Liver (tissue), 9 donors: Measurements from ENCODE around the gene KTN1. TPM values are rescaled to one million over a fixed set of nuclear protein-coding genes. Genes with fewer than 3 reads are reported as not detected.

ENCODE experiments used
- DNase-seq: peaks from one replicate; pipeline ENCODE4 v3.0.0-alpha.2; 2017; ENCODE audit warnings: low spot score
- H3K27ac ChIP-seq, 2 donors: one replicate each; pipeline ENCODE4 v1.7.0; 2013; ENCODE audit warnings: inconsistent platforms in 2 of 2, low read length in 2 of 2, control low read depth in 1 of 2, low read depth in 1 of 2, mild to moderate bottlenecking in 1 of 2
- H3K27me3 ChIP-seq, 4 donors: one replicate each; pipeline versions ENCODE4 v1.6.1 to v1.7.0; 2013; ENCODE audit warnings: low read length in 3 of 4, inconsistent platforms in 1 of 4, mild to moderate bottlenecking in 1 of 4, moderate library complexity in 1 of 4; ENCODE audit not compliant: control insufficient read depth in 4 of 4, insufficient read depth in 4 of 4
- H3K36me3 ChIP-seq, 4 donors: one replicate each; pipeline versions ENCODE4 v1.6.1 to v1.7.0; 2013; ENCODE audit warnings: low read length in 3 of 4, mild to moderate bottlenecking in 3 of 4, low read depth in 1 of 4, moderate library complexity in 1 of 4; ENCODE audit not compliant: control insufficient read depth in 4 of 4, insufficient read depth in 3 of 4
- H3K4me1 ChIP-seq, 4 donors: one replicate each; pipeline versions ENCODE4 v1.6.1 to v1.7.0; 2013; ENCODE audit warnings: low read length in 3 of 4, mild to moderate bottlenecking in 3 of 4, moderate library complexity in 1 of 4; ENCODE audit not compliant: control insufficient read depth in 4 of 4, insufficient read depth in 4 of 4
- H3K4me3 ChIP-seq, 3 donors: one replicate each; pipeline versions ENCODE4 v1.6.1 to v1.7.0; 2013; ENCODE audit warnings: low read length in 3 of 3, control low read depth in 1 of 3, low read depth in 1 of 3, mild to moderate bottlenecking in 1 of 3
- H3K9ac ChIP-seq, 2 donors: one replicate each; pipeline ENCODE4 v1.7.0; 2013; ENCODE audit warnings: low read length in 2 of 2, mild to moderate bottlenecking in 2 of 2, moderate library complexity in 2 of 2, control low read depth in 1 of 2, low read depth in 1 of 2
- H3K9me3 ChIP-seq, 4 donors: one replicate each; pipeline versions ENCODE4 v1.6.1 to v1.7.0; 2013; ENCODE audit warnings: low read length in 3 of 4; ENCODE audit not compliant: control insufficient read depth in 4 of 4
- ATF3 ChIP-seq: IDR thresholded peaks from 2 replicates; pipeline ENCODE4 v1.6.1; 2016; ENCODE audit warnings: antibody characterized with exemption
- CTCF ChIP-seq: fragments of 150-350 bp; IDR thresholded peaks from 2 replicates; pipeline ENCODE4 v1.5.1; 2017; ENCODE audit warnings: improper control_type of control experiment, low read depth, low read length; ENCODE audit not compliant: missing input control
- EGR1 ChIP-seq, 2 donors: IDR thresholded peaks; 2 replicates each; pipeline ENCODE4 v1.6.1; 2016 to 2018; ENCODE audit warnings: antibody characterized with exemption in 2 of 2, low read depth in 2 of 2
- FOXA1 ChIP-seq: IDR thresholded peaks from 2 replicates; pipeline ENCODE4 v1.6.1; 2016; ENCODE audit warnings: antibody characterized with exemption
- FOXA2 ChIP-seq: IDR thresholded peaks from 2 replicates; pipeline ENCODE4 v1.6.1; 2016; ENCODE audit warnings: antibody characterized with exemption
- GABPA ChIP-seq, 2 donors: IDR thresholded peaks in 1 of 2; conservative IDR thresholded peaks in 1 of 2; 2 replicates each; pipeline ENCODE4 v1.6.1; 2016; ENCODE audit warnings: antibody characterized with exemption in 2 of 2, mild to moderate bottlenecking in 1 of 2, moderate library complexity in 1 of 2
- HNF4A ChIP-seq, 2 donors: conservative IDR thresholded peaks; 2 replicates each; pipeline ENCODE4 v1.6.1; 2016; ENCODE audit warnings: antibody characterized with exemption in 2 of 2, mild to moderate bottlenecking in 2 of 2
- HNF4G ChIP-seq: IDR thresholded peaks from 2 replicates; pipeline ENCODE4 v1.6.1; 2016; ENCODE audit warnings: antibody characterized with exemption
- JUND ChIP-seq, 2 donors: IDR thresholded peaks; 2 replicates each; pipeline ENCODE4 v1.6.1; 2016; ENCODE audit warnings: antibody characterized with exemption in 2 of 2
- MAX ChIP-seq: IDR thresholded peaks from 2 replicates; pipeline ENCODE4 v1.6.1; 2016; ENCODE audit warnings: antibody characterized with exemption
- NR2F2 ChIP-seq: IDR thresholded peaks from 2 replicates; pipeline ENCODE4 v1.6.1; 2016; ENCODE audit warnings: antibody characterized with exemption
- RAD21 ChIP-seq, 2 donors: IDR thresholded peaks; 2 replicates each; pipeline ENCODE4 v1.6.1; 2016; ENCODE audit warnings: antibody characterized with exemption in 2 of 2, mild to moderate bottlenecking in 2 of 2
- REST ChIP-seq: IDR thresholded peaks from 2 replicates; pipeline ENCODE4 v1.6.1; 2016; ENCODE audit warnings: antibody characterized with exemption, mild to moderate bottlenecking
- RXRA ChIP-seq, 2 donors: IDR thresholded peaks; 2 replicates each; pipeline ENCODE4 v1.6.1; 2017 to 2018; ENCODE audit warnings: antibody characterized with exemption in 2 of 2, mild to moderate bottlenecking in 1 of 2
- SP1 ChIP-seq: IDR thresholded peaks from 2 replicates; pipeline ENCODE4 v1.6.1; 2018; ENCODE audit warnings: antibody characterized with exemption, mild to moderate bottlenecking
- TAF1 ChIP-seq: conservative IDR thresholded peaks from 2 replicates; pipeline ENCODE4 v1.6.1; 2016; ENCODE audit warnings: antibody characterized with exemption, mild to moderate bottlenecking
- YY1 ChIP-seq: IDR thresholded peaks from 2 replicates; pipeline ENCODE4 v1.6.1; 2016; ENCODE audit warnings: antibody characterized with exemption, mild to moderate bottlenecking
- ZBTB33 ChIP-seq: IDR thresholded peaks from 2 replicates; pipeline ENCODE4 v1.6.1; 2016; ENCODE audit warnings: antibody characterized with exemption
- WGBS: extraction: QIAGEN DNeasy Blood & Tissue Kit; methylation state at CpG from one replicate; pipeline ENCODE4 v1.1.7; 2013; 5-methylcytosine and 5-hydroxymethylcytosine counted together
- polyA plus RNA-seq, 2 donors: library from polyadenylated mRNA; stranded (reverse) in 1 of 2; unstranded in 1 of 2; fragments of 200-250 nt in 1 of 2; fragments of >200 nt in 1 of 2; fragmentation: Nextera tagmentation in 1 of 2; extraction: Ambion mirVana in 1 of 2; gene quantifications; one replicate each; pipeline versions ENCODE4 v1.2.1 to v1.2.3, GENCODE V29; 2013 to 2015
- total RNA-seq, 2 donors: library from RNA; depleted of rRNA; stranded (reverse); fragments of >200 nt; gene quantifications; one replicate each; pipeline ENCODE4 v1.2.3, GENCODE V29; 2014
- donor health status: healthy.
- donor health status: healthy.
- donor health status: healthy.
- donor health status: healthy.
- donor health status: healthy.

The KTN1 gene
- total and polyA plus RNA-seq, 4 donors, result 34.9 to 141 (median 59.6) TPM

- Histone ChIP-seq H3K36me3 (peaks cover 0 to 2% (median 0%) of the 10 kb centered on the region in 4 donors), H3K9ac (no peak overlapping the region), H3K4me3 (no peak overlapping the region), H3K9me3 (no peaks in the 10 kb centered on the region), H3K27ac (no peak overlapping the region), H3K27me3 (no peaks in the 10 kb centered on the region), H3K4me1 (peaks cover 2 to 23% (median 7%) of the 10 kb centered on the region in 4 donors)
- DNase-seq, result no peak
- 74% methylated on average over 5 of the region's 5 CpGs for WGBS
- no peak for TF ChIP-seq HNF4G
- TF ChIP-seq EGR1 (IDR thresholded peaks at IDR 0.05; ENCODE audit: low read depth in 2 of 2), result no peak
- TF ChIP-seq NR2F2, result no peak
- no peak for TF ChIP-seq FOXA2
- TF ChIP-seq RAD21 (IDR thresholded peaks at IDR 0.05), result no peak
- no peak for TF ChIP-seq YY1
- no peak for TF ChIP-seq RXRA (IDR thresholded peaks at IDR 0.05)
- TF ChIP-seq MAX, result no peak
- no peak for TF ChIP-seq CTCF
- TF ChIP-seq SP1, result no peak
- TF ChIP-seq TAF1, result no peak
- no peak for TF ChIP-seq HNF4A (conservative IDR thresholded peaks at IDR 0.05)
- no peak for TF ChIP-seq GABPA (IDR thresholded peaks at IDR 0.05 in 1 of 2, conservative IDR thresholded peaks at IDR 0.05 in 1 of 2)
- TF ChIP-seq REST, result no peak
- TF ChIP-seq ATF3, result no peak
- TF ChIP-seq FOXA1, result no peak
- no peak for TF ChIP-seq JUND (IDR thresholded peaks at IDR 0.05)
- no peak for TF ChIP-seq ZBTB33
Measured at GRCh38 chr14:55600784-55601561, 21.0 kb downstream of the KTN1 start.
